ENCODE data around the gene PARD3B. TPM values are rescaled to one million over a fixed set of nuclear protein-coding genes. Genes with fewer than 3 reads are reported as not detected.

Gene PARD3B
- total and polyA plus RNA-seq, 4 donors, result 6.8 to 50.9 (median 22.5) TPM

GRCh38 chr2:204795156-204795555 is 249.9 kb downstream of the PARD3B start:
- ATAC-seq (ENCODE audit: low FRiP score) (no peak), DNase-seq (no peak)
- H3K36me3 ChIP-seq (ENCODE audit: control insufficient read depth in 1 of 2, insufficient read depth in 2 of 2, low read length in 1 of 2), result no peaks in the 10 kb centered on the region
- H3K27me3 ChIP-seq (ENCODE audit: control insufficient read depth in 1 of 2, insufficient read depth in 2 of 2, low read length in 1 of 2), result no peaks in the 10 kb centered on the region
- H3K4me3 ChIP-seq (ENCODE audit: low read length in 2 of 2), result no peak overlapping the region
- intact Hi-C loops (cut with DNase I), result no loop called here
- H3K27ac ChIP-seq (ENCODE audit: low read depth in 1 of 2, low read length in 2 of 2), result no peak overlapping the region
- H3K9me3 ChIP-seq (ENCODE audit: control insufficient read depth, low read length), result no peaks in the 10 kb centered on the region
- peaks cover 0 to 1% of the 10 kb centered on the region in 2 donors for H3K4me1 ChIP-seq (ENCODE audit: control insufficient read depth in 1 of 2, insufficient read depth in 2 of 2, low read length in 2 of 2)
- WGBS, 2 donors, result 0 to 17% methylated on average over 1 of the region's 1 CpG

GRCh38 chr2:204796581-204796980 is 251.3 kb downstream of the PARD3B start:
- Histone ChIP-seq H3K36me3 (ENCODE audit: control insufficient read depth in 1 of 2, insufficient read depth in 2 of 2, low read length in 1 of 2) (no peaks in the 10 kb centered on the region), H3K27ac (ENCODE audit: low read depth in 1 of 2, low read length in 2 of 2) (no peak overlapping the region), H3K4me1 (ENCODE audit: control insufficient read depth in 1 of 2, insufficient read depth in 2 of 2, low read length in 2 of 2) (peaks cover 0 to 1% of the 10 kb centered on the region in 2 donors), H3K4me3 (ENCODE audit: low read length in 2 of 2) (no peak overlapping the region), H3K27me3 (ENCODE audit: control insufficient read depth in 1 of 2, insufficient read depth in 2 of 2, low read length in 1 of 2) (no peaks in the 10 kb centered on the region), H3K9me3 (ENCODE audit: control insufficient read depth, low read length) (no peaks in the 10 kb centered on the region)
- whole genome bisulfite sequencing, 2 donors, result 96% methylated on average over 4 of the region's 4 CpGs
- no peak for ATAC-seq (ENCODE audit: low FRiP score)
- intact Hi-C loops (cut with DNase I), result no loop called here
- no peak for DNase-seq

DNA sequence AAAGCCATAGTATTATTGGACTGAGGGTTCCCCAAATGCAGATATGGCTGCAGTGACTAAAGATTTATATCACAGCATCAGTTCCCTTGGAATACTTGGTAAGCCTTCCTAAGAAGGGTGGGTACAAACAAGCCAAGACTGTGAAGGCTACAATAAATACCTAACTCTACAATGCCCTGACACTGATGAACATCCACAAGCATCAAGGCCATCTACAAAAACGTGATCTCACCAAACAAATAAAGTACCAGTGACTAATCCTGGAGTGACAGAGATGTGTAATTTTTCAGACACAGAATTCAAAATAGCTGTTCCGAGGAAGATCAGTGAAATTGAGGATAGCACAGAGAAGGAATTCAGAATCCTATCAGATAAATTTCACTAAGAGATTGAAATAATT is 254.5 kb downstream of the PARD3B start:
- H3K27ac ChIP-seq (ENCODE audit: low read depth in 1 of 2, low read length in 2 of 2), result no peak overlapping the region
- H3K9me3 ChIP-seq (ENCODE audit: control insufficient read depth, low read length), result no peaks in the 10 kb centered on the region
- intact Hi-C loops (cut with DNase I), result no loop called here
- H3K36me3 ChIP-seq (ENCODE audit: control insufficient read depth in 1 of 2, insufficient read depth in 2 of 2, low read length in 1 of 2), result no peaks in the 10 kb centered on the region
- ATAC-seq (ENCODE audit: low FRiP score) (no peak), DNase-seq (no peak)
- H3K27me3 ChIP-seq (ENCODE audit: control insufficient read depth in 1 of 2, insufficient read depth in 2 of 2, low read length in 1 of 2), result no peaks in the 10 kb centered on the region
- no peak overlapping the region for H3K4me3 ChIP-seq (ENCODE audit: low read length in 2 of 2)
- WGBS, 2 donors, result 64 to 87% methylated on average over 2 of the region's 2 CpGs
- no peaks in the 10 kb centered on the region for H3K4me1 ChIP-seq (ENCODE audit: control insufficient read depth in 1 of 2, insufficient read depth in 2 of 2, low read length in 2 of 2)

- Histone ChIP-seq H3K27ac (ENCODE audit: low read depth in 1 of 2, low read length in 2 of 2) (no peak overlapping the region), H3K36me3 (ENCODE audit: control insufficient read depth in 1 of 2, insufficient read depth in 2 of 2, low read length in 1 of 2) (no peaks in the 10 kb centered on the region), H3K4me3 (ENCODE audit: low read length in 2 of 2) (no peak overlapping the region), H3K27me3 (ENCODE audit: control insufficient read depth in 1 of 2, insufficient read depth in 2 of 2, low read length in 1 of 2) (no peaks in the 10 kb centered on the region), H3K9me3 (ENCODE audit: control insufficient read depth, low read length) (no peaks in the 10 kb centered on the region), H3K4me1 (ENCODE audit: control insufficient read depth in 1 of 2, insufficient read depth in 2 of 2, low read length in 2 of 2) (no peaks in the 10 kb centered on the region)
- DNase-seq (no peak), ATAC-seq (ENCODE audit: low FRiP score) (no peak)
- intact Hi-C loops (cut with DNase I), result no loop called here
Observed at GRCh38 chr2:204808494-204808893, 263.2 kb downstream of the PARD3B start.

DNA sequence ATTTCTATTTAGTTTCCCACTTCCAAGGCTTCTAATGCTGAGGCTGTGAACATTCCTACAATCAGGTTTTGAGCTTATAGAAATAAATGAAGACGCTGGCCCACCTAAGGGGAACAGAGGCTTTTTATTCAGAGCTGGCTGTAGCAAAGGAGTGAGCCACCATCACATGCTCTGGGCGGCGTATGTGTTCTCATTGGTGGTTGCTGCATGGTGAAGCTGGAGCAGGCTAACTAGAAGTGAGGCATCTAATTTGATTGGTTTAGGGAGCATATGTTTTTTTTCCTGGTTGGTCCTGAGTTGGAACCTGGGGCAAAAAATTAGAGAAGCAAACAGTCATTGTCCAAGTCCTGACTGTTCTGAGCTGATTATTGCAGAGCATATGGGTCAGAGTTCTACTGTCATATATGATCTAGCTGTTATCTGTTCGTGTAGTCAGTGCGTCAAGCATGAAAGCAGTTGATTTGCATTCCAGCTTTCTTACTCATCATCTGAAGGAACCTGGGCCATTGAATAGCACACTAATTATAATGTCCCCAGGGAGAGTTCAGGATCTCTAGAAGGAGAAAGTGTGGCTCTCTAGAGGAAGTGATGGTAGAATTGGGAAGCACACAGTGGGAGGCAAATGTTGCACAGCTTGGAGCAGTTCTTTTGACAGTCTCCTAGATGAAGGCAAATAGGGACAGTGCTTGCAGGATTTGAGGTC is 279.6 kb downstream of the PARD3B start:
- WGBS, 2 donors, result 90 to 94% methylated on average over 5 of the region's 5 CpGs
- no peak for DNase-seq
- Histone ChIP-seq H3K4me3 (ENCODE audit: low read length in 2 of 2) (no peak overlapping the region), H3K36me3 (ENCODE audit: control insufficient read depth in 1 of 2, insufficient read depth in 2 of 2, low read length in 1 of 2) (no peaks in the 10 kb centered on the region), H3K27ac (ENCODE audit: low read depth in 1 of 2, low read length in 2 of 2) (no peak overlapping the region), H3K4me1 (ENCODE audit: control insufficient read depth in 1 of 2, insufficient read depth in 2 of 2, low read length in 2 of 2) (no peaks in the 10 kb centered on the region), H3K27me3 (ENCODE audit: control insufficient read depth in 1 of 2, insufficient read depth in 2 of 2, low read length in 1 of 2) (no peaks in the 10 kb centered on the region), H3K9me3 (ENCODE audit: control insufficient read depth, low read length) (no peaks in the 10 kb centered on the region)
- ATAC-seq (ENCODE audit: low FRiP score), result no peak
- intact Hi-C loops (cut with DNase I), result no loop called here

DNA sequence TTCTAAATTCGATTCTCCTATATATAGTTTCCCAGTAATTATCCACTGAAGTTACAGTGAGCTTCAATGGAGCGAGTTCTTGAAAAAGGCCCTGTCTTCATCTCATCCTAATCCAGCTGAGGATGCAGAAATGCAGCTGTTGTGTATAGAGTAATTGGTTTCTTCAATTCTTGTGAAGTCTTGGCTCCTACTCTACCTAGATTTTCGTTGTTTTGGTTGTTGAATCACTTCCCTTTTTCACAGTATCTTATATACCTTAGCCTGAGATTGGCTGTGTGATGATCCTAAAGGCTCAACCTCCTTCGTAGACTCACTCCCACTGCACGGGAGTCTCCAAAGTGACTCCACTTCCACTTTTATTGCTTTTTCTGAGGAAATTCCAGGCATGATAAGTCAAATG is 280.4 kb downstream of the PARD3B start:
- H3K27me3 ChIP-seq (ENCODE audit: control insufficient read depth in 1 of 2, insufficient read depth in 2 of 2, low read length in 1 of 2), result no peaks in the 10 kb centered on the region
- no peak overlapping the region for H3K27ac ChIP-seq (ENCODE audit: low read depth in 1 of 2, low read length in 2 of 2)
- no peaks in the 10 kb centered on the region for H3K4me1 ChIP-seq (ENCODE audit: control insufficient read depth in 1 of 2, insufficient read depth in 2 of 2, low read length in 2 of 2)
- 95 to 96% methylated on average over 5 of the region's 5 CpGs for WGBS, 2 donors
- H3K4me3 ChIP-seq (ENCODE audit: low read length in 2 of 2), result no peak overlapping the region
- H3K9me3 ChIP-seq (ENCODE audit: control insufficient read depth, low read length), result no peaks in the 10 kb centered on the region
- H3K36me3 ChIP-seq (ENCODE audit: control insufficient read depth in 1 of 2, insufficient read depth in 2 of 2, low read length in 1 of 2), result no peaks in the 10 kb centered on the region
- DNase-seq (no peak), ATAC-seq (ENCODE audit: low FRiP score) (no peak)
- intact Hi-C loops (cut with DNase I), result no loop called here

DNA sequence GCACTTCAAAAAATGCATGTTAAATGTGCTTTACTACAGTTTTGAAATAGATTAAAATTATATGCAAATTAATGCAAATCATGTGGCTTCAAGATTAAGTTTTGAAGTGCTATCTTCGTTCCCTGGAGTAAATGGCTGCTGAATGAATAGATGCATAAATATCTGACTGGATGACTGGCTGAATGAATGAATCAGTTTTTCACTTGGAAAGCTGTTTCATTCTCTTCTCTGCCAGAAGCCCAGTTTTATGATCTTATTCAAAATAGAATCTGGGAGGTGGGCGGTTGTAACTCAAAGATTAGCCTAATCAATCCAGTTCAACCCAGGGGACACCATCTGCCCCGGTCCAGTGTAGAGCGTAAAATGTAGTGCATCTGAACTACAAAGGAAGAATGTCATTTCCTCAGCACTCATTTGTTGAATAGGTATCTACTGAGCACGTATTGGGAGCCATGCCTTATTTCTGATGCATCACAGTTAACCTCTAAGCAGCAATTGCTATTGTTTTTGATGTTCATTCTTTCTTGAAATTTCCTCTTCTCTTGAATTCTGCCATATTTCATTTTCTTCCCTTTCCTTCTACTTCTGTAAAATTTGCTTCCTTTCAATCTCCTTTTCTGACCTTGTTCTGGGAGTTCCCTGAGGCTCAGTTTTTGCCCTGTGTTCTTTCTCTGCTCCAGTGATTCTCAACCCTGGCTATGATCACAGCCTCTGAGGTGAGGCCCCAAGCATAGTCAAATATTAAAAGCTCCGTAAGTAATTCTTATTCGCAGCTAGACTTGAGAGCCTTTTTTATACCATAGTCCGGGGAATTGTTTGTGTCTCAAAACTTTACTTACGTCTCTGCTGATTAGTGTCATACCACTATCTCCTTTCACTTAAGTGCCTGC is 282.7 kb downstream of the PARD3B start:
- intact Hi-C loops (cut with DNase I), result no loop called here
- ATAC-seq (ENCODE audit: low FRiP score), result no peak

GRCh38 chr2:204834716-204835384 is 289.6 kb downstream of the PARD3B start:
- Histone ChIP-seq H3K4me1 (ENCODE audit: control insufficient read depth in 1 of 2, insufficient read depth in 2 of 2, low read length in 2 of 2) (no peaks in the 10 kb centered on the region), H3K9me3 (ENCODE audit: control insufficient read depth, low read length) (no peaks in the 10 kb centered on the region), H3K27me3 (ENCODE audit: control insufficient read depth in 1 of 2, insufficient read depth in 2 of 2, low read length in 1 of 2) (no peaks in the 10 kb centered on the region), H3K4me3 (ENCODE audit: low read length in 2 of 2) (no peak overlapping the region), H3K36me3 (ENCODE audit: control insufficient read depth in 1 of 2, insufficient read depth in 2 of 2, low read length in 1 of 2) (no peaks in the 10 kb centered on the region), H3K27ac (ENCODE audit: low read depth in 1 of 2, low read length in 2 of 2) (no peak overlapping the region)
- WGBS, 2 donors, result 93 to 96% methylated on average over 3 of the region's 3 CpGs
- intact Hi-C loops (cut with DNase I), result no loop called here
- DNase-seq (no peak), ATAC-seq (ENCODE audit: low FRiP score) (no peak)

More for the DNA sequence above, 282.7 kb downstream of the PARD3B start:
- H3K9me3 ChIP-seq (ENCODE audit: control insufficient read depth, low read length), result no peaks in the 10 kb centered on the region
- H3K27me3 ChIP-seq (ENCODE audit: control insufficient read depth in 1 of 2, insufficient read depth in 2 of 2, low read length in 1 of 2), result no peaks in the 10 kb centered on the region
- no peak for DNase-seq
- WGBS, 2 donors, result 89 to 94% methylated on average over 9 of the region's 9 CpGs
- no peaks in the 10 kb centered on the region for H3K4me1 ChIP-seq (ENCODE audit: control insufficient read depth in 1 of 2, insufficient read depth in 2 of 2, low read length in 2 of 2)
- no peak overlapping the region for H3K27ac ChIP-seq (ENCODE audit: low read depth in 1 of 2, low read length in 2 of 2)
- H3K36me3 ChIP-seq (ENCODE audit: control insufficient read depth in 1 of 2, insufficient read depth in 2 of 2, low read length in 1 of 2), result no peaks in the 10 kb centered on the region
- H3K4me3 ChIP-seq (ENCODE audit: low read length in 2 of 2), result no peak overlapping the region

Measured in aorta (tissue), 5 donors.